Keratinocyte (primary cell): ENCODE data around the gene KLK11. TPM values are rescaled to one million over a fixed set of nuclear protein-coding genes. Genes with fewer than 3 reads are reported as not detected.

Source experiments
- DNase-seq: peaks from one replicate; pipeline ENCODE4 v3.0.0-alpha.2; 2011; ENCODE audit warnings: low read depth, missing footprints, low spot score
- FAIRE-seq: peaks from 2 replicates; lab custom pipeline; 2011; peaks lifted over from hg19 to GRCh38; lab: Jason Lieb, UNC
- H2AFZ ChIP-seq: 2 replicates; pipeline ENCODE4 v1.6.0; 2012; ENCODE audit warnings: low read length, control low read depth, inconsistent platforms; ENCODE audit not compliant: control insufficient read depth
- H3K27ac ChIP-seq: 2 replicates; pipeline ENCODE4 v1.5.1; 2011; ENCODE audit warnings: low read length; ENCODE audit not compliant: control insufficient read depth, insufficient read depth
- H3K27me3 ChIP-seq: 3 replicates; pipeline ENCODE4 v1.6.0; 2011; ENCODE audit warnings: low read length; ENCODE audit not compliant: control insufficient read depth, insufficient read depth; ENCODE audit errors: extremely low read depth
- H3K36me3 ChIP-seq, 2 experiments: 2 replicates in 1 of 2; 3 replicates in 1 of 2; pipeline ENCODE4 v1.5.1; 2011; ENCODE audit warnings: low read length in 2 of 2, mild to moderate bottlenecking in 1 of 2; ENCODE audit not compliant: control insufficient read depth in 2 of 2, insufficient read depth in 2 of 2; ENCODE audit errors: extremely low read depth in 1 of 2
- H3K4me1 ChIP-seq: 3 replicates; pipeline ENCODE4 v1.5.1; 2011; ENCODE audit warnings: low read length; ENCODE audit not compliant: control insufficient read depth, insufficient read depth; ENCODE audit errors: extremely low read depth
- H3K4me2 ChIP-seq: 3 replicates; pipeline ENCODE4 v1.6.0; 2011; ENCODE audit warnings: low read depth, low read length; ENCODE audit not compliant: control insufficient read depth, insufficient read depth; ENCODE audit errors: extremely low read depth
- H3K4me3 ChIP-seq, 3 experiments: fragments of 200-600 bp in 1 of 3; sonication (generic) in 1 of 3; 2 replicates in 2 of 3; 3 replicates in 1 of 3; pipeline ENCODE4 v1.5.1; 2011 to 2016; ENCODE audit warnings: low read length in 3 of 3, mild to moderate bottlenecking in 3 of 3, control low read depth in 2 of 3, inconsistent platforms in 1 of 3, low read depth in 1 of 3, mixed read lengths in 1 of 3, mixed run types in 1 of 3, moderate library complexity in 1 of 3; ENCODE audit not compliant: control insufficient read depth in 2 of 3, insufficient read depth in 2 of 3; ENCODE audit errors: extremely low read depth in 1 of 3
- H3K79me2 ChIP-seq: 2 replicates; pipeline ENCODE4 v1.6.0; 2012; ENCODE audit warnings: low read length; ENCODE audit not compliant: control insufficient read depth, insufficient read depth
- H3K9ac ChIP-seq: 3 replicates; pipeline ENCODE4 v1.6.0; 2011; ENCODE audit warnings: low read length; ENCODE audit not compliant: control insufficient read depth, insufficient read depth; ENCODE audit errors: extremely low read depth
- H3K9me1 ChIP-seq: 3 replicates; pipeline ENCODE4 v1.6.0; 2011; ENCODE audit warnings: low read length; ENCODE audit not compliant: control insufficient read depth, insufficient read depth; ENCODE audit errors: extremely low read depth
- H3K9me3 ChIP-seq: 2 replicates; pipeline ENCODE4 v1.5.1; 2012; ENCODE audit warnings: low read depth, low read length; ENCODE audit not compliant: control insufficient read depth
- H4K20me1 ChIP-seq: 3 replicates; pipeline ENCODE4 v1.6.0; 2011; ENCODE audit warnings: low read length; ENCODE audit not compliant: control insufficient read depth, insufficient read depth; ENCODE audit errors: extremely low read depth
- CTCF ChIP-seq, 3 experiments: IDR thresholded peaks in 1 of 3; conservative IDR thresholded peaks in 1 of 3; optimal IDR thresholded peaks in 1 of 3; 2 replicates in 2 of 3; 3 replicates in 1 of 3; pipeline versions ENCODE3 to v1.5.1; 2011; ENCODE audit warnings: low read length in 3 of 3, mild to moderate bottlenecking in 3 of 3, moderate library complexity in 2 of 3, control low read depth in 1 of 3, inconsistent platforms in 1 of 3; ENCODE audit not compliant: insufficient read depth in 2 of 3; ENCODE audit errors: extremely low read depth in 1 of 3
- EZH2 ChIP-seq: IDR thresholded peaks from one replicate; pipeline ENCODE4 v1.6.1; 2012; ENCODE audit warnings: inconsistent platforms, mild to moderate bottlenecking, low read length, moderate library complexity
- dilution Hi-C: fragments of 300-500 bp; cut with MboI; formaldehyde crosslinking; loops from one replicate; pipeline ENCODE4 v1.7.0; 2020; ENCODE audit warnings: low sequenced_read_pairs; ENCODE audit not compliant: extremely low pct_ligation_motif_present
- polyA plus RNA-seq, 5 experiments: library from polyadenylated mRNA; depleted of rRNA in 3 of 5; stranded (reverse) in 3 of 5; stranded (forward) in 1 of 5; unstranded in 1 of 5; fragments of >200 nt; gene quantifications; 1 replicate in 1 of 5; 2 replicates in 3 of 5; 3 replicates in 1 of 5; pipeline versions ENCODE4 v1.2.1 to v1.2.3, GENCODE V29; 2011 to 2012; ENCODE audit warnings: missing spikeins in 2 of 5, low read depth in 1 of 5, low replicate concordance in 1 of 5

The KLK11 gene
- polyA plus RNA-seq, 1 donor (not counting 4 experiments of a cell fraction or from before 2014, with no cell fraction given) = 18.0 TPM

GRCh38 chr19:51031880-51032225 lies 5.4 kb upstream of the KLK11 start:
- Histone ChIP-seq H3K79me2 (no peaks in the 10 kb centered on the region), H3K36me3 (no peaks in the 10 kb centered on the region), H4K20me1 (no peaks in the 10 kb centered on the region), H3K9me1 (no peaks in the 10 kb centered on the region), H3K9me3 (no peaks in the 10 kb centered on the region), H3K4me2 (no peak overlapping the region), H3K9ac (no peak overlapping the region), H3K27ac (no peak overlapping the region), H2AFZ (no peak overlapping the region), H3K27me3 (peaks cover 3% of the 10 kb centered on the region), H3K4me1 (peaks cover 7% of the 10 kb centered on the region), H3K4me3 (no peak overlapping the region)
- no peak for TF ChIP-seq CTCF (optimal IDR thresholded peaks at IDR 0.05 in 1 of 3, IDR thresholded peaks at IDR 0.05 in 1 of 3, conservative IDR thresholded peaks at IDR 0.05 in 1 of 3; ENCODE audit: extremely low read depth in 1 of 3, insufficient read depth in 2 of 3, low read length in 3 of 3)
- TF ChIP-seq EZH2 = no peak
- FAIRE-seq (no peak), DNase-seq (no peak)
- dilution Hi-C loops = no loop called here

- no peak overlapping the region for H3K4me3 ChIP-seq
- no peak for TF ChIP-seq EZH2
- no peak for TF ChIP-seq CTCF (optimal IDR thresholded peaks at IDR 0.05 in 1 of 3, IDR thresholded peaks at IDR 0.05 in 1 of 3, conservative IDR thresholded peaks at IDR 0.05 in 1 of 3; ENCODE audit: extremely low read depth in 1 of 3, insufficient read depth in 2 of 3, low read length in 3 of 3)
- no peak overlapping the region for H3K27ac ChIP-seq
- peaks cover 12% of the 10 kb centered on the region for H3K4me1 ChIP-seq
- FAIRE-seq (no peak), DNase-seq (no peak)
- H3K27me3 ChIP-seq = peaks cover 3% of the 10 kb centered on the region
- H3K9me3 ChIP-seq = no peaks in the 10 kb centered on the region
- no peaks in the 10 kb centered on the region for H4K20me1 ChIP-seq
- H2AFZ ChIP-seq = no peak overlapping the region
- H3K9ac ChIP-seq = no peak overlapping the region
- dilution Hi-C loops = no loop called here
- no peaks in the 10 kb centered on the region for H3K79me2 ChIP-seq
- no peaks in the 10 kb centered on the region for H3K9me1 ChIP-seq
- H3K36me3 ChIP-seq = no peaks in the 10 kb centered on the region
- H3K4me2 ChIP-seq = no peak overlapping the region
Observed at GRCh38 chr19:51031220-51031879, 4.9 kb upstream of the KLK11 start.
